NT2/D1 (cell line): ENCODE measurements around the gene GULP1.

Source experiments
- DNase-seq: peaks from one replicate; pipeline ENCODE4 v3.0.0-alpha.2; 2011; ENCODE audit warnings: low read depth, low spot score
- H3K27me3 ChIP-seq: 2 replicates; pipeline ENCODE4 v1.6.0; 2011; ENCODE audit warnings: mild to moderate bottlenecking; ENCODE audit not compliant: insufficient read length, insufficient read depth
- H3K36me3 ChIP-seq: 2 replicates; pipeline ENCODE4 v1.6.1; 2011; ENCODE audit warnings: mild to moderate bottlenecking, low read length, mixed read lengths; ENCODE audit not compliant: insufficient read depth, insufficient read length
- H3K4me1 ChIP-seq: 2 replicates; pipeline ENCODE4 v1.5.1; 2011; ENCODE audit not compliant: insufficient read depth, insufficient read length
- H3K4me3 ChIP-seq: 2 replicates; pipeline ENCODE4 v1.5.1; 2011; ENCODE audit warnings: low read depth; ENCODE audit not compliant: insufficient read length
- H3K9ac ChIP-seq: 2 replicates; pipeline ENCODE4 v1.6.0; 2011; ENCODE audit warnings: low read depth; ENCODE audit not compliant: insufficient read length
- H3K9me3 ChIP-seq: 2 replicates; pipeline ENCODE4 v1.5.1; 2011; ENCODE audit warnings: mild to moderate bottlenecking, low read length; ENCODE audit not compliant: insufficient read depth
- SUZ12 ChIP-seq: IDR thresholded peaks from 2 replicates; pipeline ENCODE4 v1.6.1; 2011; ENCODE audit not compliant: insufficient read length, insufficient read depth; ENCODE audit errors: extremely low read depth
- YY1 ChIP-seq: IDR thresholded peaks from 2 replicates; pipeline ENCODE4 v1.6.1; 2011; ENCODE audit not compliant: insufficient read length, insufficient read depth
- ZNF274 ChIP-seq: IDR thresholded peaks from 2 replicates; pipeline ENCODE4 v1.6.1; 2011; ENCODE audit warnings: mild to moderate bottlenecking, low read depth, low read length

The GULP1 gene

DNA sequence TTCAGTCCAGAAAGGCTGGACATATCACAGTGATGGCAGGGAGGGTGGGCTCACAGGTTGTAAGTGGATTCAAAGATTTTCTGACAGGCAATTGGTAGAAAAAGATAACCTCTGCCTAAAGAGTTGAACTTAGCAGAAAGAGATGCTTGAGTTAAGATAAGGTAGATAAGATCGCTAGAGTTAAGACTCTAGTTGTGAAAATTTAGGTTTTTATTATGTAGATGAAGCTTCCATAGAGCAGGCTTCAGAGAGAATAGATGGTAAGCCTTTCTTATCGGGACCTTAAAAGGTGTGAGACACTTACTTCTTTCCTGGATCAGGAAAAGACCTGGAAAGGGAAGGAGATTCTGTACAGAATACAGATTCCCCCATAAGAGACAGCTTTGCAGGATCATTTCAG, 134.4 kb downstream of the GULP1 start:
- H3K9ac ChIP-seq = no peak overlapping the region
- H3K4me1 ChIP-seq = no peaks in the 10 kb centered on the region
- no peaks in the 10 kb centered on the region for H3K27me3 ChIP-seq
- H3K4me3 ChIP-seq = no peak overlapping the region
- no peak for DNase-seq
- TF ChIP-seq ZNF274 (no peak), SUZ12 (no peak), YY1 (no peak)
- H3K36me3 ChIP-seq = no peaks in the 10 kb centered on the region
- H3K9me3 ChIP-seq = no peaks in the 10 kb centered on the region; the same call in 1 of the 2 replicates

DNA sequence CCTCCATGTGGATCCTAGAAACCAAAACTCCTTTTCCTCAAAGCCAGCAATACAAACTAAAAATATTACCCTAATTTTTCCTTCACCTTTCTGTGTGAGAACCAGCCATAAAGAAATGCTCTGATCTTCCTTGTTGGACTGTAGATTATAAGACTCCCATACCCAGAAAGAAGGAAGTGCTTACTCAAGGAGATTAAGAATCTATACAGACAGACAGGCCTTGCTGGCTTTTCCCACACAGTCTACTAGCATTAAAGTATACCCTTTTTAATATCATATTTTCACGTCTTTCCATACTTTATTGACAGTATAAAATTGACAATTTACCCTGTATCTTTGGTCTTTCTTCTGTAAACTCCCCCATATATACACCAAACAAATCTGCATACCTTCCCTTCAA, 139.0 kb downstream of the GULP1 start:
- H3K27me3 ChIP-seq = no peaks in the 10 kb centered on the region
- H3K9me3 ChIP-seq = no peaks in the 10 kb centered on the region
- no peaks in the 10 kb centered on the region for H3K36me3 ChIP-seq
- H3K4me1 ChIP-seq = no peaks in the 10 kb centered on the region
- TF ChIP-seq SUZ12 (no peak), ZNF274 (no peak), YY1 (no peak)
- H3K4me3 ChIP-seq = no peak overlapping the region
- DNase-seq = no peak
- no peak overlapping the region for H3K9ac ChIP-seq

DNA sequence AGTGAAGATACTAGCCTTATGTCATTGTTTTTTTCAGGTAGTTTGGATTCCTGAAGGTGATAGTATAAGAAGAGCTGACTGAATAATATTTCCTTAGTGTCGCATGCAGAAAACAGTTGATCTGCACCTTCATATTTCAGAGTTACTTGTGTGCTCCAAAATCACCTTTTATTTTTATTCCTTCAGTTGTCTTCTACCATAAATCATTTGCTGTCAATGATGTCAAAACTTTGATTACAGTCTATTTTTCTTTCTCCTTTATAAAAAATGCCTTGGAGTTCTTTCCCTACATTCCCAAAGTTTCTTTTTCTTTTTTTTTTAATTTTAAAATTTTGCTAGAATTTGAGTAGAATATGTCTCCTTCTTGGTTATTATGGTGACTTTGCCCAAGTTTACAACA, 142.3 kb downstream of the GULP1 start:
- Histone ChIP-seq H3K9ac (no peak overlapping the region), H3K27me3 (no peaks in the 10 kb centered on the region), H3K36me3 (no peaks in the 10 kb centered on the region), H3K4me3 (no peak overlapping the region), H3K9me3 (peaks cover 6% of the 10 kb centered on the region), H3K4me1 (no peaks in the 10 kb centered on the region)
- no peak for DNase-seq
- TF ChIP-seq SUZ12 (no peak), YY1 (no peak), ZNF274 (no peak)

DNA sequence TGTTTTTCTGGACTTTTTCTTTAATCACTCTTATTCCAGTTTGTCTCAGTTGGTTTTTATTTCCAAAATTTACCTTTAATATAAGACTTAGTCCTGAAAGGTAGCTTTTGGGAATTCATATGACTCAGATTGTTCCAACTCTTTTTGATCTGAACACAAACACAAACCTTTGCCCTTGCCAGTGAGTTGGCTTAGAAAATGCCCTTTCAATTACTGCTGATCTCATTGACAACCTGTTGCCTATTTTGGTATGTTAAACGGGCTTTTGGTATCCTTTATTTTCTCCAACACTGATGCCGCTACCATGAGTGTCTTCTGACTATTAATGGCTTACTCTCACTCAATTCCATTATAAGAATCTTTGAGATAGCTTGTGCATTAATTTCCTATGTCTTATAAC, 143.4 kb downstream of the GULP1 start:
- H3K36me3 ChIP-seq = no peaks in the 10 kb centered on the region
- DNase-seq = no peak
- no peaks in the 10 kb centered on the region for H3K4me1 ChIP-seq

DNA sequence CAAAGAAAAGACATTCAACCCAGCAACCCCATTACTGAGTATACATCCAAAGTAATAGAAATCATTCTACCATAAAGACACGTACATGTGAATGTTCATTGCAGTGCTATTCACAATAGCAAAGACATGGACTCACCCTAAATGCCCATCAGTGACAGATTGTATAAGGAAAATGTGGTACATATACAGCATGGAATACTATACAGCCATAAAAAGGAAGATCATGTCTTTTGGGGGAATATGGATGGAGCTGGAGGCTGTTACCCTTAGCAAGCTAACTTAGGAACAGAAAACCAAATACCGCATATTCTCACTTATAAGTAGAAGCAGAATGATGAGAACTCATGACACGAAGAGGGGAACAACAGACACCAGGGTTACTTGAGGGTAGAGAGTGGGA, 145.9 kb downstream of the GULP1 start:
- no peak for DNase-seq
- peaks cover 6% of the 10 kb centered on the region for H3K9me3 ChIP-seq
- no peak overlapping the region for H3K4me3 ChIP-seq
- TF ChIP-seq YY1 (no peak), SUZ12 (no peak), ZNF274 (no peak)
- no peak overlapping the region for H3K9ac ChIP-seq
- H3K4me1 ChIP-seq = no peaks in the 10 kb centered on the region
- no peaks in the 10 kb centered on the region for H3K27me3 ChIP-seq
- no peaks in the 10 kb centered on the region for H3K36me3 ChIP-seq

More for the DNA sequence above, 143.4 kb downstream of the GULP1 start:
- no peak for TF ChIP-seq YY1
- TF ChIP-seq ZNF274 = no peak
- TF ChIP-seq SUZ12 = no peak
- H3K9ac ChIP-seq = no peak overlapping the region
- peaks cover 6% of the 10 kb centered on the region for H3K9me3 ChIP-seq
- H3K27me3 ChIP-seq = no peaks in the 10 kb centered on the region
- no peak overlapping the region for H3K4me3 ChIP-seq

DNA sequence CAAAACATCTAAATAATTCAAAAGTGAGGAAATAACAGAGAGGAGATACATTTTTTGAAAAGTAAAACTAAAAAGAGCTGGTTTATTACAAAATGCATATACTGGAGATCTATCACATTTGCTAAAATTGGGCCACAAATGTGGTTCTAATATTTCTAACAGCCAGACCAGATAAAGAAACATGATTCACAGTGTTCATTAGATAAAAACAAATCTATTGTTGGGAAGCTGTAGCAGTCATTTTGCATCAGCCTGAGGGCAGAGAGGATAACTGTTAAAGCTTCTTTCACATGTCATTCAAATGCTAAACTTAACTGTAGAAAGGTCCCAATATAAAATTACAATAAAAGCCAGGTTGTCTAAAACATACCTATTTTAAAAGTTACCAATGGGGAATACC, 148.3 kb downstream of the GULP1 start:
- H3K4me1 ChIP-seq = no peaks in the 10 kb centered on the region
- no peaks in the 10 kb centered on the region for H3K36me3 ChIP-seq
- no peak overlapping the region for H3K9ac ChIP-seq
- H3K9me3 ChIP-seq = peaks cover 6% of the 10 kb centered on the region
- H3K4me3 ChIP-seq = no peak overlapping the region
- DNase-seq = no peak
- TF ChIP-seq ZNF274 (no peak), YY1 (no peak), SUZ12 (no peak)
- H3K27me3 ChIP-seq = no peaks in the 10 kb centered on the region

DNA sequence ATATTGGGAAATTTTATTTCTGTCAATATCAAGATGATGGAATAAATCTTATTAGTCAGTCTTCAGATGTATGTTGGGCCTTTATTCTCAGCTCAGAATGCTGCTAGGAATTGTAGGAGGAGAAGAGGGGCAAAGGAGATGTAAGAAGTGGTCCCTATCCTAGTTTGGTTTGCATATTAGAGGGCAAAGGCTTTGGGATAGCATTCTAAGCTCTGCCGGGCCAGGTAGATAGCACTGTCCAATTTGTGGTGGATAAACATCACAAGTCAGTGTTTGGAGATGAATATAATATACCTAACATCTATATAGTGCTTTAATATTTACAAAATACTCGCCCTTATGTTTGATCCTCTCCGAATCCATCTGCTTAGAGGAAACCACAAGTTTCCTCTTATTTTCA, 149.2 kb downstream of the GULP1 start:
- H3K9ac ChIP-seq = no peak overlapping the region
- no peak for DNase-seq
- H3K27me3 ChIP-seq = no peaks in the 10 kb centered on the region
- no peaks in the 10 kb centered on the region for H3K4me1 ChIP-seq
- TF ChIP-seq YY1 (no peak), SUZ12 (no peak), ZNF274 (no peak)
- H3K9me3 ChIP-seq = peaks cover 6% of the 10 kb centered on the region
- no peaks in the 10 kb centered on the region for H3K36me3 ChIP-seq
- no peak overlapping the region for H3K4me3 ChIP-seq
